Activated CD4-positive, CD25-positive, alpha-beta regulatory T cell (primary cell): Measurements from ENCODE around the gene ARL8A.
"Not testable (repeated sequence)": the region's sequence is repeated elsewhere in the genome, so short reads cannot be mapped to it uniquely, and the experiment has no call there.

Experiments used
- DNase-seq, 4 experiments: peaks; one replicate each; lab custom pipeline; 2025; lab: John Stamatoyannopoulos, UW

Gene ARL8A

GRCh38 chr1:202144402-202145067 lies at the start of gene ARL8A:
Gene ARL8A (minus strand): TSS chr1:202144737. CDS start chr1:202144572, 165 bp downstream.
- DNase-seq, result peak; percentile 47 to 56 (median 54)

GRCh38 chr1:202194328-202194648 lies 49.8 kb upstream of the ARL8A start:
- DNase-seq, result no peak

DNA sequence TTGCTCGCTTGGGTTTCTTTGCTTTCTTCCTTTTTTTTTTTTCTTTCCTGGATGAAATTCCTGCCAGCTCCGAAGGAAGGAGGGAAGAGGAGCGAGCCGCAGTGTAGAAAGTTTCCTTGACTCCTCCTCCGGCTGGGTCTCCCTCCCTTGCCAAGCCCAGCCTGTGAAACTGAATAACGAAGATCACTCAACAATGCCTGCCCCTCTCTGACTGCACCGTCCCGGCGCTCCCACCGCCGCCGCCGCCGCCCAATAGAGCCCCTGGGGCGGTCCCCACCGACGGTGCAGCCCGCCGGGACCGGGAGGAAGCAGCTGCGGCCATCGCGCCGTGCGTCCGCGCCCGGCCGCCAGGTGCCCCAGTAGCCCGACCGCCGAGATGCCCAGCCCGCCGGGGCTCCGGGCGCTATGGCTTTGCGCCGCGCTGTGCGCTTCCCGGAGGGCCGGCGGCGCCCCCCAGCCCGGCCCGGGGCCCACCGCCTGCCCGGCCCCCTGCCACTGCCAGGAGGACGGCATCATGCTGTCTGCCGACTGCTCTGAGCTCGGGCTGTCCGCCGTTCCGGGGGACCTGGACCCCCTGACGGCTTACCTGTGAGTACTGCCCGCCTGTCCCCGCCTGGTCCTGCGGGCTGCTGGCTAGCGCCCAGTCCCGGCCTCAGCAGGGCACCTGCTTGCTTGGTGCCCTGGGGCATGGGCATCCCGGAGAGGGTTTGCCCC lies 49.2 kb upstream of the ARL8A start, which contains the start of gene LGR6:
TSS of gene LGR6 (plus strand) at position 186 of the 714 bp plus-strand sequence. CDS start at position 377, 191 bp downstream.
- DNase-seq, result no peak

DNA sequence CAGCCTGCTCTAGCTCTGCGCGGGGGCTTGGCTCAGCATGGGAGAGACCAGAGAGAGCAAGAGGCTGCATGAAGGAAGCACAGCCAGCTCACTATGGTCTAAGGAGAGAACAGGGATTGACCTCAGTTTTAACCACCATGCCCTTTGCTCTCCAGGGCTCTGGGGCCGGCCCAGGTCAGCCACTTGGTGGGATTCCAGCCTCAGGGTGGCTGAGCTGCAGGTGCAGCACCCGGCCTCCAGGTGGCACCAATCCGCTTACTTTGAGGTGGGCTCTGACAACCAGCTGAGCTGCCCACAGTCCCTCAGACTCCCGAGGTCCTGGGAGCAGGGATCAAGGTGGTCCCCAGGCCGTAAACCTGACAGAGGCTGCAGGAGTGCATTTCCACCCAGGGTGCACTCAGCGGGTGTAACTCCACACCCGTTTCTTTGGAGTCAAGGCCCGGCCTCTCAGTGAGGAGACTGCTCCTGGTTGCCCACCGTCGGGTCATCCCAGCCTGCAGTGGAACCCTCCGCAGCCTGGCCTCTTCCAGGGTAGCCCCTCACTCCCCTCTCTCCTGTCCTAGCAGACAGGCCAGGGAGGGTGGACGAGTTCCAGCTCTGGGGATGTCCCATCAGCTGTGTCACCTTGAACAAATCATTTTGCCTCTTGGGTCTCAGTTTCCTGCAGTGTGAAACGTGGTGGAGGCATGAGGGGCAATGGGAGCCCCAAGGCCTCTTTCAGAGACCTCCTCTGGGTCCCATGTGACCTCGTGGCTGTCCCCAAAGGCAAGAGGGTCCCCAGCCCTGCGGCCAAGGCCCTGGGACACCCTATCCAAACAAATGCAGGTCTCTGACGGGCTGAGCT lies 48.5 kb upstream of the ARL8A start:
- peak in 3 of 4 experiments; percentile 21 to 42 (median 22) for DNase-seq

- not testable (repeated sequence) for DNase-seq
Observed at GRCh38 chr1:202191391-202191790, 46.9 kb upstream of the ARL8A start.

GRCh38 chr1:202189918-202190715 lies 45.6 kb upstream of the ARL8A start:
- DNase-seq, result no peak

GRCh38 chr1:202189001-202189790 lies 44.7 kb upstream of the ARL8A start:
- DNase-seq, result peak; percentile 61 to 79 (median 73)

DNA sequence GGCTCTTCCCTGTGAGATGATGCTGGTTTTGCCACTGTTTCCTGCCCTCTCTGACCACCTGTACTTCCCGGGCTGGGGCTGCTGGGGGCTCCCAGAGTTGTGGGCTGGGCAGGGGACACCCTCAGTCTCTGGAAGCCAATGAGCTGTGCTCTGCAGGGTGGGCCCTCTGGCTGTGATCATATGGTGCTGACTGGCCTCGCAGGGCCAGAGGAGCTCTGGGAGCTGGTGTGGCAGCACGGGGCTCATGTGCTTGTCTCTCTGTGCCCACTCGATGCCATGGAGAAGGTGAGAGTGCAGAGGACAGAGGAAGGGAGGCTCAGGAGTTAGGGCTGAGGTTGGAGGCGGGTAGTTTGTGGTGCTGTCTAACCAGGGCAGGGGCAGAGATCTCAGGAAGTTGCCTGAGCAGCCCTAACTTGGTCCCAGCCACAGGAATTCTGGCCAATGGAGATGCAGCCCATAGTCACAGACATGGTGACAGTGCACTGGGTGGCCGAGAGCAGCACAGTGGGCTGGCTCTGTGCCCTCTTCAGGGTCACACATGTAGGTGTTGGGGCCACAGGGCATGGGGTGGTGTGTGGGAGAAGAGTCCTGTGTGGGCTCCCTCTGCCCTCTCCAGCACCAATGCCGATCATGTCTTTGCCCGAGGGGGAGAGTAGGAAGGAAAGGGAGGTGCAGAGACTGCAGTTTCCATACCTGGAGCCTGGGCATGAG lies 43.3 kb upstream of the ARL8A start:
- DNase-seq, result no peak

DNA sequence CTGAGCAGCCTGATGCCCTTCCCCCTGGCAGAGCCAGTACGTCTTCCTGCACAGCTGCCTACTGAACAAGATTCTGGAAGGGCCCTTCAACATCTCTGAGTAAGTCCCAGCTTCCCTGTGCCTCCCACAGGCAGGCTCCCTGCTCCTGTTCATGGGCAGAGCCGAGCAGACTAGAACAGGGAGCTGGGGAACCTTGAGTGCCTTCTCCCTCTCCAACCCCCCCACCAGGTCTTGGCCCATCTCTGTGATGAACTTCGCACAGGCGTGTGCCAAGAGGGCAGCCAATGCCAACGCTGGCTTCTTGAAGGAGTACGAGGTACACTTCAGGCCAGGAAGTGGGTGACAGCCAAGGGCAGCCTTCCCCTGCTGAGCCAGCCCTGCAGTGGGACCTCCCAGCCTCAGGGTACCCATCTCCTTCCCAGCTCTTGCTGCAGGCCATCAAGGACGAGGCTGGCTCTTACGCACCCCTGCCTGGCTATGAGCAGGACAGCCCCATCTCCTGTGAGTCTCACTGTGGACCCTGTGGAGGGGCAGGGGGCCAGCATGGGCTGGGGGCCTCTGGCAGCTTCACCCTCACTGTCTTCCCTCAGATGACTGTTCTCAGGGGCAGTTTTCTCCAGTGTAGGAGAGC lies 42.6 kb upstream of the ARL8A start:
- no peak for DNase-seq

- DNase-seq, result no peak
Observed at GRCh38 chr1:202186327-202186726, 41.8 kb upstream of the ARL8A start.

GRCh38 chr1:202184750-202185460 lies 40.4 kb upstream of the ARL8A start:
- DNase-seq, result peak; percentile 20 to 59 (median 48)

DNA sequence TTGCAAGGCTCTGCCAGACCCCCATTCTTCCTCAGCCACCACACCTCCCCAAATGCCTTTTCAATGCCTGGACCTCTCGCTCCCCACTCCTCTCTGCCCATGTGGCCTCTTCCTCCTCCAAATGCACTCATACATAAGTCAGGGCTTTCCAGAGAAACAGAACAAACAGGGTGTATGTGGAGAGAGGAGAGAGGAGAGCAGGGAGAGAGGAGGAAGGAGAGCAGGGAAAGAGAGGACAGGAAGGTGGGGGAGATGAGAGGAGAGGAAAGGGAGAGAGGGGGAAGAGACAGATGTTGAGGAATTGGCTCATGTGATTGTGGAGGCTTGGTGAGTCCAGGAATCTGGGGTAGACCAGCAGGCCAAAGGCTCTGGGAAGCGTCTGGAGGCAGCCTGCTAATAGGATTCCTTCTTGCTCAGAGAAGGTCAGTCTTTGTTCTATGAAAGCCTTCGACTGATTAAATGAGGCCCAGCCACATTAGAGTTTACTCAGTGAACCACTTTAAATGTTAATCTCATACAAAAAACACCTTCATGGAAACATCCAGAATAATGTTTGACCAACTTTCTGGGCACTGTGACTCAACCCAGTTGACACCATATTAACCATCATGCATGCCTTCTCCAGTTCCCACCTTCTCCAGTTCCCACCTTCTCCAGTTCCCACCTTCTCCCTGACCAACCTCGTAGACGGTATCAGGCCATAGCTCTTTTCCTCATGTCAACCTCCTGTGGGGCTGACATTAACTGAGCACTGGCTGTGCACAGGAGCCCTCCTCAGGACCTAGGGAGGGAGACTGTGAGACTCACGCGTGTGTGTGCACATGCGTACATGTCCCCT lies 37.7 kb upstream of the ARL8A start:
- DNase-seq, result no peak

DNA sequence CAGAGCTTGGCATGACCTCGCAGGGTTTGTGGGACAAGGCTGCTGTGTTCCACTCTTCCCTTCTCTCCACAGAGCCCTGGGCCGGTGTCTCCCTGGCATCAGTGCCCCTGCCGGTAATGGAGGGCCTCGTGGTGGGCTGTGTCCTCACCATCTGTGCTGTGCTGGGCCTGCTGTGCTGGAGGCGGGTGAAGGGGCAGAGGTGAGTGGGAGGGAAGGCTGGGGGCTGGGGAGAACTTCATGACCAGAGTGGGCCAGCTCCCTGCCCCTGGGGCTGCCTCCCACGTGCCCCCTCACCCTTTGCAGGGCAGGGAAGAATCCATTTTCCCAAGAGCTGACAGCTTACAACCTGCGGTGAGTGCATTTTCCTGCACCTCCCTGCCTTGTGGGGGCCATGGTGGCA lies 37.0 kb upstream of the ARL8A start:
- DNase-seq, result no peak

DNA sequence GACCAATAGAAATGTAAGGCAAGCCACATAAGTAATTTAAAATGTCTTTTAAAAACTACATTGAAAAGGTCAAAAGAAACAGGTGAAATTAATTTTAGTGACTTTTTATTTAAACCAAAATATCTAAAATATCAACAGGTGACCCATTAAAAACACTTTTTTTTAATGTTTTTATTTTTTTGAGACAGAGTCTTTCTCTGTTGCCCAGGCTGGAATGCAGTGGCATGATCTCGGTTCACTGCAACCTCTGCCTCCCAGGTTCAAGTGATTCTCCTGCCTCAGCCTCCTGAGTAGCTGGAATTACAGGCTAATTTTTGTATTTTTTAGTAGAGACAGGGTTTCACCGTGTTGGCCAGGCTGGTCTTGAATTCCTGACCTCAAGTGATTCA lies 36.2 kb upstream of the ARL8A start:
- DNase-seq, result not testable (repeated sequence)

- DNase-seq, result no peak
Observed at GRCh38 chr1:202179828-202180750, 35.6 kb upstream of the ARL8A start.

DNA sequence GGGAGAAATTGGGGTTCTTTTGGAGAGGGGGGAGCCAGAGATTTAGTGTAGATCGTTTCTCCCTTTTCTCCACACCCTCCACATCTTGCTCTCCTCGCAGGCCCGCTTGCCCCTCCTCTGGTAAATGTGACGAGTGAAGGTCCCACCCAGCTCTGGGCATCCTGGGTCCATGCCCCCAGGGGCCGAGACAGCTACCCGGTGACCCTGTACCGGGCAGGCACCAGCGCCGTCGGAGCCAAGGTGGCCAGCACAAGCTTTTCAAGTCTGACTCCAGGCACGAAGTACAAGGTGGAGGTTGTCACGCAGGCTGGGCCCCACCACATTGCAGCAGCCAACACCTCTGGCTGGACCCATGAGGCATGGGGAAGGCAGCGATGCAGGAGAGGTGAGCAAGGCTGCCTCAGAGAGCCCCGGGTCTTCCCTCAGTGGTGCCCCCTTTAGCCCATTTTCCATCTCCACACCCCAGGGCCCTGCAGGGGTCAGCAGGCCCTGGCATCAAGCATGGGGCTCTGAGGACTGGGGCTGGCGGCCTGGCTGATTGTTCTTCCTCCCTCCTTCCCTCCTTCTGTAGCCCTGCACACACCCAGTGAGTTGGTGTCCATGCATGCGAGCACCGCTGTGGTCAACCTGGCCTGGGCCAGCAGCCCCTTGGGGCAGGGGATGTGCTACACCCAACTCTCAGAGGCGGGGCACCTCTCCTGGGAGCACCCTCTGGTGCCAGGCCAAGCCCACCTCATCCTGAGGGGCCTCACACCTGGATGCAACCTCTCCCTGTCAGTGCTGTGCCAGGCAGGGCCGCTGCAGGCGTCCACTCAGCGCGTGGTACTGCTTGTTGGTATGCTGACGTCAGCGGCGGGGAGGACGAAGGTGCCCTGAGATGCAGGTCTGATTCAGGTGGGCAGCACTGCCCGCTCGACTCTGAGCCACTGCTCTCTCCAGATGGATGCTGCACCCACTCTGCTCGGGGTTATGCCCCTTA lies 32.7 kb upstream of the ARL8A start:
- no peak for DNase-seq
